Inferior parietal cortex (tissue), 1 donor: Measurements from ENCODE around the gene CDHR5.

ENCODE experiments used
- DNase-seq: peaks from one replicate; pipeline ENCODE4 v3.0.0-alpha.2; 2016; ENCODE audit errors: extremely low spot score

CDHR5 gene

DNA sequence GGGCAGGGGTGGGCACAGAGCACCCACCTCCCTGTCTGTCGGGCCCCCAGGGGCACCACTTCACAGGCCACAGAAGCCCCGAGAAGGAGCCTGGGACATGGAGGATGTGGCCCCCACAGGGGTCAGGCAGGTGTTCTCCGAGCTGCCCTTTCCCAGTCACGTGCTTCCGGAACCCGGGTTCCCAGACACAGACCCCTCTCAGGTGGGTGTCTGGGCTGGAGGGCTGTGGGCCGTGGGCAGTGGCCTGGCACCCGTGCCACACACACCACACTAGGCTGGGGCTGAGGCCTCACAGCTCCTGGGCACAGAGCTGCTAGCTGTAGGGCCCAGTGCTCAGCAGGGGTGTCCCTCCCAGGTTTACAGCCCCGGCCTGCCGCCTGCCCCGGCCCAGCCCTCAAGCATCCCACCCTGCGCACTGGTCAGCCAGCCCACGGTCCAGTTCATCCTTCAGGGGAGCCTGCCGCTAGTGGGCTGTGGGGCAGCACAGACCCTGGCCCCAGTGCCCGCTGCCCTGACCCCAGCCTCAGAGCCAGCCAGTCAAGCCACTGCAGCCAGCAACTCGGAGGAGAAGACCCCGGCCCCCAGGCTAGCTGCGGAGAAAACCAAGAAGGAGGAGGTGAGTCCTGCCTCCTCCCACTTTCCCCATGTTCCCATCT, 14.5 kb downstream of the CDHR5 start:
- no peak for DNase-seq

DNA sequence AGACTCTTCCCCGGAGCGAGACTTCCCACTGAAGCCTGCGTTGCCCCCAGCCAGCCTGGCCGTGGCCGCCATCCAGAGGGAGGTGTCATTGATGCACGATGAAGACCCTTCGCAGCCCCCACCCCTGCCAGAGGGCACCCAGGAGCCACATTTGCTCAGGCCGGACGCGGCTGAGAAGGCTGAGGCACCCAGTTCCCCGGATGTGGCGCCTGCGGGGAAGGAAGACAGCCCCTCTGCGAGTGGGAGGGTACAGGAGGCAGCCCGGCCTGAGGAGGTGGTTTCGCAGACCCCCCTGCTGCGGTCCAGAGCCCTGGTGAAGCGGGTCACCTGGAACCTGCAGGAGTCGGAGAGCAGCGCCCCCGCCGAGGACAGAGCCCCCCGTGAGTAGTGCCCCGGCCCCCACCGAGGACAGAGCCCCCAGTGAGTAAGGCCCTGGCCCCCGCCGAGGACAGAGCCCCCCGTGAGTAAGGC, 15.4 kb downstream of the CDHR5 start:
- no peak for DNase-seq

DNA sequence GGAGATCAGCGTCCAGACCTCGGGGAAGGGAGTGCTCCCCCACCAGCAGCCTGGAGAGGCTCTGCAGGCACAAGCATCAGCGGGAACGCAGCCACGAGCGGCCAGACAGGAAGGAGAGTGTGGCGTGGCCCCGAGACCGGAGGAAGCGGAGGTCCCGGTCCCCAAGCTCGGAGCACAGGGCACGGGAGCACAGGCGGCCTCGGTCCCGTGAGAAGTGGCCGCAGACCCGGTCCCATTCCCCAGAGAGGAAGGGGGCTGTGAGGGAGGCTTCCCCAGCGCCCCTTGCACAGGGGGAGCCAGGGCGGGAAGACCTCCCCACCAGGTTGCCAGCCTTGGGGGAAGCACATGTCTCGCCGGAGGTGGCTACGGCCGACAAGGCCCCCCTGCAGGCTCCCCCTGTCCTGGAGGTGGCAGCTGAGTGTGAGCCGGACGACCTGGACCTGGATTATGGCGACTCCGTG, 15.9 kb downstream of the CDHR5 start:
- DNase-seq, result no peak

DNA sequence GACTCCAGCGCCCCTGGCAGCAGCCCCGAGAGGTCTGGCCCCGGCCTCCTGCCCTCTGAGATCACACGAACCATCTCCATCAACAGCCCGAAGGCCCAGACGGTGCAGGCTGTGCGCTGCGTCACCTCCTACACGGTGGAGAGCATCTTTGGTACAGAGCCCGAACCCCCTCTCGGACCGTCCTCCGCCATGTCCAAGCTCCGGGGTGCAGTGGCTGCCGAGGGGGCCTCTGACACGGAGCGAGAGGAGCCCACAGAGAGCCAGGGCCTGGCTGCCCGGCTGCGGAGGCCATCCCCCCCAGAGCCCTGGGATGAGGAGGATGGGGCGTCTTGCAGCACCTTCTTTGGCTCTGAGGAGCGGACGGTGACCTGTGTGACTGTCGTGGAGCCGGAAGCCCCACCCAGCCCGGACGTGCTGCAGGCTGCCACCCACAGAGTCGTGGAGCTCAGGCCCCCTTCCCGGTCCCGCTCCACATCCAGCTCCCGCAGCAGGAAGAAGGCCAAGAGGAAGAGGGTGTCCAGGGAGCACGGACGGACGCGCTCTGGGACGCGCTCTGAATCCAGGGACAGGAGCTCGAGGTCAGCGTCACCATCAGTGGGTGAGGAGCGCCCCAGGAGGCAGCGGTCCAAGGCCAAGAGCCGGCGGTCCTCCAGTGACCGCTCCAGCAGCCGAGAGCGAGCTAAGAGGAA, 16.6 kb downstream of the CDHR5 start:
- DNase-seq, result no peak

DNA sequence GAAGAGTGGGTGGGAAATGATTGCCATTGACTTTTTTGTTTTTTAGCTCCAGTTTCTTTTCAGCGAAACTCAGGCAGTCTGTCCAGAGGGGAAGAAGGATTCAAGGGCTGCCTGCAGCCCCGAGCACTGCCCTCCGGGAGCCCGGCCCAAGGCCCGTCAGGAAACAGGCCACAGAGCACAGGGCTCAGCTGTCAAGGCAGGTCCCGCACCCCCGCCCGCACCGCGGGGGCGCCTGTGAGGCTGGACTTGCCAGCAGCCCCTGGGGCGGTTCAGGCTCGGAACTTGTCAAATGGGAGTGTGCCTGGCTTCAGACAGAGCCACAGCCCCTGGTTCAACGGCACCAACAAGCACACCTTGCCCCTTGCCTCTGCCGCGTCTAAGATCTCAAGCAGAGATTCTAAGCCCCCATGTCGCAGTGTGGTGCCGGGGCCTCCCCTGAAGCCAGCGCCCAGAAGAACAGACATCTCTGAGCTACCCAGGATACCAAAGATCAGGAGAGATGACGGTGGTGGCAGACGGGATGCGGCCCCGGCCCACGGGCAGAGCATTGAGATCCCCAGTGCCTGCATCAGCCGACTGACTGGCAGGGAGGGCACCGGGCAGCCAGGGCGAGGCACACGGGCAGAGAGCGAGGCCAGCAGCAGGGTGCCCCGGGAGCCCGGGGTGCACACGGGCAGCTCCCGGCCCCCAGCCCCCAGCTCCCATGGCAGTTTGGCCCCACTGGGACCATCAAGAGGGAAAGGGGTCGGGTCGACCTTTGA, 17.6 kb downstream of the CDHR5 start:
- DNase-seq, result no peak

DNA sequence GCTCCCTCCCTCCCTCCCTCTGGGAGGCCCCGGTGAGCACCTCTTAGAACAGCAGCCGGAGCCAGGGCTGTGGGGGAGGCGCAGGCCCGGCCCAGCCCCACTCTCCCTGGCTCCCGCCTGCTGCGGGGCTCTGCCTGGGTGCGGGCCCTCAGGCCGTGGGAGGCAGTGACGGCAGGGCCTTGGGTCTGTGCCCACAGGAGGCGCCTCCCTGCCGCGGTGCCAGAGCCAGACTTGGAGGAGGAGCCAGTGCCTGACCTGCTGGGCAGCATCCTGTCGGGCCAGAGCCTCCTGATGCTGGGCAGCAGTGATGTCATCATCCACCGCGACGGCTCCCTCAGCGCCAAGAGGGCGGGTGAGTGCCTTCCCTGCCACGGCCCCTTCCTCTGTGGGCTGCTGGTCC, 18.5 kb downstream of the CDHR5 start:
- no peak for DNase-seq

DNA sequence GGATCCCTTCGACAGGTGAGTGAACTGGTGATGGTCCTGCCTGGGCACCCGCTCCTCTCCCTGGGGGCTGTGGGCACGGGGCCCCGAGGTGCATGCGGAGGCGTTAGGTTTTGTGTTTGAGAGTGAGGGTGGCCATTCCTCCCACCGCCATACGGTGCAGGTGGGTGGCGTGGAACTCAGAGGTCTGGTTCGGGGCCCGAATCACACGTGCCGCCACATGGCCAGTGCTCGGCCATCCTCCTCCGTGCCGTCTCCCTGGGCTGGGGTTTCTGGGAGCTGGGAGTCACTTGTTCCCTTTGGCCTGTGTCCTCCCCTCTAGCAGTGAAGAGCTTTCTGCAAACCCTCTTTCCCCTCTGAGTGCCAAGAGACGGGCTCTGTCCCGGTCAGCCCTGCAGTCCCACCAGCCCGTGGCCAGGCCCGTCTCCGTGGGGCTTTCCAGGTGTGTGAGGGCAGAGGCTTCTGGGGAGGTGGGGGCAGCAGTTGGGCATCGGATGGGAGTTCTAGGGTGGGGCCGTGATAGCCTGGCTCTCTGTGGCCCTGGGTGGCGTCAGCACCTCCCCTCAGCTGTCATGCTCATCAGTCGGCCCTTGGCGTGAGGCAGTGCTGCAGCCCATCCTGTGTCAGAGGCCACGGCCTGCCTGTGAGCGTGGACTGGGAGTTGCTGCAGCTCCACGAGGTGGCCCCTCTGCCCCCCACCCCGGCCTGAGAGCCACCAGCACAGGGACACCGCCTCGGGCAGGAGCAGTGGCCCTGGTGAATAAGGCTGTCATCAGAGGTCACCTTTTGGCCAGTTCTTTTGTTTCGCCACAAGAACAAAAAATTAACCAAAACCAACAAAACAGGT, 19.2 kb downstream of the CDHR5 start:
- DNase-seq, result no peak

DNA sequence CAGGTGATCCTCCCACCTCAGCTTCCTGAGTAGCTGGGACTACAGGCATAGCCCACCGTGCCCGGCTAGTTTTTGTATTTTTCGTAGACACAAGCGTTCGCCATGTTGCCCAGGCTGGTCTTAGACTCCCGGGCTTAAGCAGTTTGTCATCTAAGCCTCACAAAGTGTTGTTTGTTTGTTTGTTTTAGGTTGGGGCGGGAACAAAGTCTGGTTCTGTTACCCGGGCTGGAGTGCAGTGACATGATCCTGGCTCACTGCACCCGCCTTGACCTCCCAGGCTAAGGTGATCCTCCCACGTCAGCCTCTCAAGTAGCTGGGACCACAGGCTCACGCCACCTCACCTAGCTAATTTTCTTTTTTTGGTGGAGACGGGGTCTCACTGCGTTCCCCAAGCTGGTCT, 21.6 kb downstream of the CDHR5 start:
- no peak for DNase-seq

DNA sequence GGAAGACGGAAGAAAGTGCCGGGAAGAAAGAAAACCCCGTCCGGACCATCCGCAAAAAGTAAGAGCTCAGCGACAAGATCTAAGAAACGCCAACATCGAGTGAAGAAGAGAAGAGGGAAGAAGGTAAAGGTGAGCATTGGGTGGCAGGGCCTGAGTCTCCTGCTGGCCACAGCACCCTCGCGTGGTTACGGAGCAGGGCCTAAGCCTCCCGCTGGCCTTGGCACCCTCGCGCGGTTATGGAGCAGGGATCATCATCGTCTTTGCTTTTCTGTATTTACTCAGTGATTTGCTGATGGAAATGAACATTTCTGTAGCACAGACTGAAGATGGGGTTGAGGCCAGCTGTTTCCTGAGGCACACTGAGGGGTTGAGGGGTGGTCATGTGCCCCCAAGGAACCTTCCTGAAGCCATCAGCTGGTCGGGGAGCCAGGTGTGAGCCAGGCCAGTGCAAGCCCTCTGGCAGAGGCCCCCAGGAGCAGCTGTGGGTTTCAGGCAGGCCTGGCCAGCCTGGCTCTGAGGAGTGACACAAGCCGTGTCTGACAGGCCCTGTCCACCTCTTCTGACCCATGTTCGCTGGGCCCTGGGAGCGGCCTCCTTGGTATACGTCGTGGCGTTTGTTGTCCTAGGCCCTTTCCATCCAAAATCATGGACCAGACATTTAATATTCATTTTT, 23.0 kb downstream of the CDHR5 start:
- DNase-seq, result no peak

DNA sequence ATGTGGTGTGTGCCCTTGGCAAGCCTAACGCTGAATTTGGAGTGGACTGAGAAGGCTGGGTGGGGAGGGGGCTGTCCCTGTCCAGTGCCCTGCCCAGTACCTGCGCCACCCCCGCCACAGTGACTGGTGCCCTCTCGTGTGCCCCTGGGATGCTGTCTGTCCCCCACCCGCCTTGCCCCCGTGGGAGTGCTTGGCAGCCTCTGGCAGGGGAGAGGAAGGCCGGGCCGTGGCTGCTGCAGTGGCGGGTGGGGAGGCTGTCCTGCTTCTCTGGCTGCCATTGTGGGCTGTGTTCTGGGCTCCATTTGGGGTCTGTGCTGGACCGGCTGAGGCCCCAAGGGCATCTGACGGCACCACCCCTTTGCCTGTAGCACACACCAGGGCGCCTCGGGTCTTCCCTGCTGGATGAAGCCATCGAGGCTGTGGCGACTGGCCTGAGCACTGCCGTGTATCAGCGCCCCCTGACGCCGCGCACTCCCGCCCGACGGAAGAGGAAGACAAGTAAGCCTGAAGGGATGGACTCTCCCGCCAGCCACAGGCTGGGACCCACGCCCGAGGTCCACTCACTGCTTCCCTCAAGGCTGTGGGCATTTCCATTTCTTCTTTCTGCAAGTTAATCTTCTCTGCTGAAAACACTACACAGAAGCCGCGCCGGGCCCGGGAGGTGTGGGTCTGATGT, 26.6 kb downstream of the CDHR5 start:
- no peak for DNase-seq

DNA sequence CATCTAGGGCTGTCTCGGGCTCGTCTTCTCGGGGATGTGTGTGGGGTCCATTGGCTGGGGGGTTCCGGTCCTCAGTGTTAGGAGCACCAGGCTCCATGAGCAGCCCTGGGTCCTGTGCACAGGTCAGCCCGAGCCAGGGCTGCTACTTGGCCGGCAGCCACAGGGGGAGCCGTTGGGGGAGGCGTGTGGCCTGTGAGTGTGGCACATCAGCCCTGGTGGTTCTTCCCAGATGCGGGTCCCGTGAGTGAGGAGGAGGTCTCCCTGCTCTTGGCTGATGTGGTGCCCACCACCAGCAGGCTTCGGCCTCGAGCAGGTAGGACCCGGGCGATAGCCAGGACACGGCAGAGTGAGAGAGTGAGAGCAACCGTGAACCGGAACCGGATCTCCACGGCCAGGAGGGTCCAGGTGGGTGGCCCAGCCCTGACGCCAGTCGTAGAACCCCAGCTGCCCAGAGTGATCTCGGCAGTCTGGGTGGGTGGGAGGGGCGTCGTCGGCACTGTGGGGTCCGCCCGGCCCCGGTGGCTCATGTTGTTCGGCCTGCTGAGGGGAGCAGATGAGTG, 27.5 kb downstream of the CDHR5 start:
- no peak for DNase-seq

DNA sequence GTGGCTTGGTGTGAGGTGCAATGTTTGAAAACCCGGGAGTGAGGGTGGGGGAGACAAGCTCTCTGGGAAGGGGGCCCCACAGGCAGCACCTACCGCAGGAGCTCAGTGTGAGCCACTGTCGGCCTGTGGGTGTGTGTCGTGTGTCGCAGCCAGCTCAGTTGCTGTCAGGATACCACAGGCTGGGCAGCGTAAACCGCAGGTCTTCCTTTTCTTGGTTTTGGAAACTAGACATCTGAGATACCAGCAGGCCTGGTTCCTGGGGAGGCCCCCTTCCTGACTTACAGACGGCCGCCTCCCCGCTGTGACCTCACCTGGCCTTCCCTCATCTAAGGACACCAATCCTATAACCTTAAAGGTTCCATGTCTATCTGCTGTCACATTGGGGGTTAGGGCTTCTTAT, 28.4 kb downstream of the CDHR5 start:
- no peak for DNase-seq

DNA sequence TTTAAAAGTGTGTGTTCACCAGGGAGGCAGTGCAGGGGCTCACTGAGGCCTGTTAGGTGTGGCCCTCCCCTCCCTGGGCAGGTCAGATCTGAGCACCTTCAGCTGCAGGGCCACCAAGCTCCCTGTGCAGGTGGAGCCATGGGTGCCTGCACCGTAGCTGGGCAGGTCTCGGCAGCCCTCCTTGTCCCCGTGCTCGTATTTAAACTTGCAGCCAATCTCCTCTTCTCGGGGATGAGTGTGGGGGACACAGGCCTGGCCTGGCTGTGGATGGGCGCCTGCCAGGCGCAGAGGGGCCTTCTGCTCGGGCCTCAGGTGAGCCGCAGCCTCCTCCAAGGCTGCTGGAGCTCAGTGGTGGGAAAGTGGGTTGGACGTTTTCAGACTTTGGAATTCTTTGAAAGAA, 29.4 kb downstream of the CDHR5 start:
- DNase-seq, result no peak

DNA sequence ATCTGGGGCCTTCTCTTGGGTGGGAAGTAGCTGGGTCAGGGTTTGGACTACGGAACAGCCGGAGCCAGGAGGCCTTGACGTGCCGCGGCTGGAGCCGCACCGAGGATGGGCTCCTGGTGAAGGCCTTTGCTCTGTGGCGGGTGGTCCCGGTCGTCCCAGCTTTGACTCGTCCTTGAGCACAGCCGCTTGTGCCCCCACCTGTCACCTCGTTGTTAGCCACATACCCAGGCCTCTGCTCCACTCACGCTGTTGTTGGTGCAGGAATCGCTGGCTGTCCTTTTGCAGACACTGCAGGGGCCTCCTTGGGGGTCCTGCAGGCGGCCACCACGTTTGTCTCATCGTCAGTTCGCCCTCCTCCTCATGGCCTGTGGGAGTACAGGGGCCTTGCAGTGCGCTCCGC, 31.4 kb downstream of the CDHR5 start:
- DNase-seq, result no peak

DNA sequence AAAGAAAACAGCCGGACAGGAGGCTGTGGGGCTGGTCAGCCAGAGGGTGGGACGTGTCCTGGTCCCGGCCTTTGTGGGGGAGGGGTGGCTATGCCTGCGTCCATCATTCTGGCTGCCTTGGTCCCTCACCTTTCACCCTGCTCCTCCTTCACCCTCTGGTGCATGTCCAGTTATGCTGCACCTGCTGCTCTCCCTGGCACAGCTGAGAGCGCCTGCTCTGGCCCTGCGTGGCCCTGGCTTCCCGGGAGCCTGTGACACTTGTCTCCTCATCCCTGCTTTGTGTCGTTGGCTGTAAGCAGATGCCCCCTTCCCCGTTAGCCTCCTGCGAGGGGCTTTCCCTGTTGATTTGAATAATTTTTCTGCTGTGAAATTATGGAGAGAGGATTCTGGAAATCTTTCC, 31.8 kb downstream of the CDHR5 start:
- DNase-seq, result no peak

DNA sequence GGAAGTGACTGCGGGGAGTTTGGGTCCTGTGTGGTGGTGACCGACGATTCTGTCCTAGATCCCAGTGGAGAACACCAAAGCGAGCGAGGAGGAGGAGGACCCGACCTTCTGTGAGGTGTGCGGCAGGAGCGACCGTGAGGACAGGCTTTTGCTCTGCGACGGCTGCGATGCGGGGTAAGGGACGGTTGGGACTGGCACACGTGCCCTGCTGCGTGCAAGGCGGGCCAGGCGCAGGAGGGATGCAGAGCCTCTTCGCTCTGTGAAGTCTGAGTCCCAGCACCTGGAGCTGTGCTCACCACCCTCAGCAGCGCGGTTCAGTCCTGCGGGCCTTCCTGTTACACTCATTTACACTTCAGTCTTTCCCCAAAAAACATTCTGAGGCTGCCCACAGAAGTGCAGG, 32.3 kb downstream of the CDHR5 start:
- no peak for DNase-seq

DNA sequence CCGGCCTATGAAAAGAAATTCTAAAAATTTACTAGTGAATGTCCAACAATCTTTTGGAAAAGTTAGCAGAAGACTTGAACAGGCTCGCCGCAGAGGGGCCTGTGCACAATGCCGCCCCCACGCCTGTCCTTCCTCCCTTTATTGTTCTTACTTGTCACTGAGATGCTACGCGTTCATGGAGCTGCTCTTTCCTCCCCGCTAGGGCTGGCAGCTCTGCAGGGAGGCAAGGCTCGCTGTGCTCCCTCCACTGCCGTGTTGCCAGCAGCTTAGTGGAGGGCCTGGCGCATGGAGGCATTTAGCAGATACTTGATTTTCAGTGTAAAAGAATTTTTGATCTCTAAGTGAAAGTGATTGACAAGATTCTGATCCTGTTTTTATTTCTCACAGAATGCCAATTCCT, 33.8 kb downstream of the CDHR5 start:
- no peak for DNase-seq

DNA sequence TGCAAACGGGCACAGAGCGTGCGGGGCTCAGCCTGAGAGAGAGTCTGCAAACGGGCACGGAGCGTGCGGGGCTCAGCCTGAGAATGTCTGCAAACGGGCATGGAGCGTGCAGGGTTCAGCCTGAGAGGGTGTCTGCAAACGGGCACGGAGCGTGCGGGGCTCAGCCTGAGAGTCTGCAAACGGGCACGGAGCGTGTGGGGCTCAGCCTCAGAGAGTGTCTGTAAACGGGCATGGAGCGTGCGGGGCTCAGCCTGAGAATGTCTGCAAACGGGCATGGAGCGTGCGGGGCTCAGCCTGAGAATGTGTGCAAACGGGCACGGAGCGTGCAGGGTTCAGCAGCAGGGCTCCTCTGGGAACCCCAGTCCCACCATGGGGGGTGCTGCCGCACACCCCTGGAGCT, 35.0 kb downstream of the CDHR5 start:
- DNase-seq, result no peak

DNA sequence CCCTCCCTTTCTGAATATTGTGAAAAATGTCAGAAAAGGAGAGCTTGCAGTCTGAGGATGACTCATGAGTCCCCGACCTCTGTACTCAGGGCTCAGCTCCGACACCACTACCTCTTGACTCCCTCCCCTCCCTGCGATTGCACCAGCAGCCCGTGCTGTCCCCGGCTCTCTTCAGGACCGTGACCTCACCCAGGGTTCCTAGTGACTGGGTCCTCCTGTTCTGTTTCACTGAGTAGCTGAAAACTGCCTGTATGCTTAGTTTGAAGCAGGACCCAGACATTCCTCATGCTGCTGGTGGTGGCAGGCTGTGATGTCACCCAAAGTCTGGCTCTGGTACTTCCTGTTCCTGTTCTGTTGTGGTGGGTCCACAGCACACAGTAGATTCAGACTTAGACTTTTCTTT, 36.8 kb downstream of the CDHR5 start:
- DNase-seq, result no peak

DNA sequence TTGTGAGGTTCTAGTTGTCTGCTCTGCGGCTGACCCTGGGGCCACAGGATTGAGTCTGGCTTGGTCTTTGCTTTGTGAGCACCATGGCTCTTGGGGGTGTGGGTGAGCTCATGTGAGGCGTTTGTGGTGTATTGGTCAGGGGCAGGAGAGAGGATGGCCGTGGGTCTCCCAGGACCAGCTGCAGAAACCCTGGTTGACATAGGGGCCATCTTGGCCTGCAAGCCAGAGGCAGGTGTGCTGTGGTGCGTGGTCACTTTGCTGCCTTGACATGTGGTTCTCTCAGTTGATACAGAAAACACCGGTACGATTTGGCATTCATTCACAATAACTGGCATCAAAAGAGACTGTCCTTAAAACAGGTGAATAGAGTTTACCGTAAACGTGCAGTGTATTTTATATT, 37.2 kb downstream of the CDHR5 start:
- no peak for DNase-seq
